Measurements from ENCODE around the gene LCP1.

Gene LCP1

DNA sequence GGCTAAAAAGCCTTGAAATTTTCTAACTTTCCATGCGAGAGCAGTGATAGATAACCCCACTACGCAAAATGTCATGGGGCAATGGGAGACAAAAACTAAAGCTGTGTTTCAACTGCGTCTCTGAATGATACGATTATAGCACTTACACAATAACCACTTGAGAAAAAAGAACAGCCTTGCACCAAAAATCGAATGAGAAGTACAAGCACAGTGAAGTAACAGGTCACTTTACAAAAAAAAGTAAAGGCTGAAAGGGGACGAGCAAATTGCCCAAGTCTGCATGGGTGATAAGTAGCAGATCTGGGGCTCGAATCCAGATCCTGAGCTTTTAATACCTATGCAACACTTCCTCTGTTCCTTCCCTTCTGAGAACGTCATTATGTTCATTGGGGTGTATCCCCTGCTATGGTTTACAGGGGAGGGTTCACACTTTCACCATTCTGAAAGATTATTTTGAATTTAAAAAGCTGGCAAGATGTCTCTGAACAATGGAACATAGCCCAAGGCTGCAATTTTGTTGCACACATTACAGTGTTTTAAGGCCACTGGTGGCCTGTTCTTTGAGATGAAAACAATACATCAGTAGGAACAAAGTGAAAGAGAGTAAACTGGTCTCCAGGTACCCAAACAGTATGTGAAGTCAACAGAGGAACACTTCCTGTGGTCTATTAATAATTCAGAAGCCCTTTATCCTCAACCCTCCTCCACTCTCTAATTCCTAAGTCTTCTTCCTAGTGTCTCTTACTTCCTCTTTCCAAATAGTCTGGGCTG lies 80.3 kb downstream of the LCP1 start:
- TF ChIP-seq, protein P1, sequence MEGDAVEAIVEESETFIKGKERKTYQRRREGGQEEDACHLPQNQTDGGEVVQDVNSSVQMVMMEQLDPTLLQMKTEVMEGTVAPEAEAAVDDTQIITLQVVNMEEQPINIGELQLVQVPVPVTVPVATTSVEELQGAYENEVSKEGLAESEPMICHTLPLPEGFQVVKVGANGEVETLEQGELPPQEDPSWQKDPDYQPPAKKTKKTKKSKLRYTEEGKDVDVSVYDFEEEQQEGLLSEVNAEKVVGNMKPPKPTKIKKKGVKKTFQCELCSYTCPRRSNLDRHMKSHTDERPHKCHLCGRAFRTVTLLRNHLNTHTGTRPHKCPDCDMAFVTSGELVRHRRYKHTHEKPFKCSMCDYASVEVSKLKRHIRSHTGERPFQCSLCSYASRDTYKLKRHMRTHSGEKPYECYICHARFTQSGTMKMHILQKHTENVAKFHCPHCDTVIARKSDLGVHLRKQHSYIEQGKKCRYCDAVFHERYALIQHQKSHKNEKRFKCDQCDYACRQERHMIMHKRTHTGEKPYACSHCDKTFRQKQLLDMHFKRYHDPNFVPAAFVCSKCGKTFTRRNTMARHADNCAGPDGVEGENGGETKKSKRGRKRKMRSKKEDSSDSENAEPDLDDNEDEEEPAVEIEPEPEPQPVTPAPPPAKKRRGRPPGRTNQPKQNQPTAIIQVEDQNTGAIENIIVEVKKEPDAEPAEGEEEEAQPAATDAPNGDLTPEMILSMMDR (IDR thresholded peaks at IDR 0.05): no peak

DNA sequence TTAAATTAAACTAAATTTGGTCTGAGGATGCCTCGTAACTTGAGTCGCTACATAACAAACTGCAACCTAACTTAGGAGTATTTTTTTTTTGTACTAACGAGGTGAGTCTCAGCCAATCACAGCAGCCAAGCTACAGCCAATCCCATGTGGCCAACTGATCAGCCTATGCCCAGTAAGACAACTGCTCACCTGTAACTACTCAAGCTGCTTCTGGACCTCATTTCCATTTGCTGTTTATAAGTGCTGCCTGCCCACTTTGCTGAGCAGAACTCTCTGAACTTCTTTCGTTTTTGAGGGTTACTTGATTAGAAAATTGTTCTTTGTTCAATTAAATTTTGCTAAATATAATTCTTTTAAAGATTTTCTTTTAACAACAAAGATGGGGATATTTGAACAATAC lies 81.0 kb downstream of the LCP1 start:
- TF ChIP-seq, protein P1 (IDR thresholded peaks at IDR 0.05): no peak

DNA sequence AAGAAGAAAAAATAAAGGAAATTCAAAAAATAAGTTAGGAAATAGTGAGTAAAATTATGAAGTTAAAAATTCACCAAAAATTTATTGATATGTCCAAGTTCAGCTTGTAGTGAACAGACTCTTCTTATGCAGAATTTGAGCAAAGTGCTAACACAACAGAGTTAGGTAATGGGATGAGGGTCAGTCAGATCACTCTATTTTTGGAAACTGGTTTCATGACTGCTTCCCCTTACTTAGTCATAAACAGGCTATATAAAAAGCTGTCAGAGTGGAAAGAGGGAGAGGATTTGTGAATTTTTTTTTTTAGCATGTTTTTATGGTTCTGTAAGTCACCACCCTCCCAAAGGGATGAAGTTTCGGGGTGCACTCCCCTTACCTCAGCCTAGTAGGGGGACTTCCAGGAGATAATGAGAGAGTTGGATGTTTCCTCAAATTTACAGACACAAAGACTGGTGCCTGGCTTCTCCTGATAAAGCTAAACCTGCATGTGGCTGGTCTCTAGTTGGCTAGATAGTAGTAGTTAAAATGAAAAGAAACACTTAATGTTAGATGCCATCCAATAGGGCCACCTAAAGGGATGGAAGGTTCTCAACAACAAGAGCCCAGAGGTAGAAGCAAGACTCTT lies 81.7 kb downstream of the LCP1 start:
- TF ChIP-seq, protein P1 (IDR thresholded peaks at IDR 0.05): no peak

DNA sequence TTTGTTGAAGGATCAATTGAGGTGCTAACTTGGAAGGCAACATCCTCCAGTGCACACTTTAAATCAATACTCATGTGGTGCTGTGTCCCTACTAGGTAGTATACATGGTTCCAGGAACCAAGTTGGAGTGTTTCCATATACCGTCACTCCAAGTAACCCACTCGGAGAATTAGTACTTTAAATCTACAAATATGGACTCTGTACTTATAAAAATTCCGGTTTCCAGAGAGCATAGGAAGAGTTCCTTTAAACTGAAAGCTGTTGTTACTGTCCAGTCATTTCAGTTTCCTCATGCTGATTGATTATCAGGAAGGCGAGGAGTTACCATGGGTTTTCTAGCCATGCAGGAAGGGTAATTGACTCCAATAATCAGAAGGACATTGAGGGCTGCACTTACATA lies 84.3 kb downstream of the LCP1 start:
- TF ChIP-seq, protein P1 (IDR thresholded peaks at IDR 0.05): no peak

DNA sequence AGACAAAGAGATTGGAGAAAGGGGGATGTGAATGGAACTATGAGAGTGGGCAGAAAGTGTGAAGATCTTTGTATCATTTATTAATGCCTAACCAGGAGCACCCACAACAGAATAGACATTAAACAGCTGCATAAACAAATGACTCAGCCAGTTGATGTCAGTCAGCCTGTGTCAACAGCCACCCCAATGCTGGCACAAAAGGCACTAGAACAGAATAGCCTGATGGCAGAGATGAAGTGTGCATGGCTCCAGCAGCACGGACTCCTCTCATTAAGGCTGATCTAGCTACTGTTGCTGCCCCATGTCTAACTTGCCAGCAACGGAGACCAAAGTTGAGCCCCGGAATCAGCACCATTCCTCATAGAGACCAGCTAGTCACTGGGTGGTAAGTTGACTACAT lies 85.0 kb downstream of the LCP1 start:
- TF ChIP-seq, protein P1 (IDR thresholded peaks at IDR 0.05): no peak

GRCh38 chr13:46094478-46094877 lies 87.5 kb downstream of the LCP1 start:
- TF ChIP-seq, protein P1 (IDR thresholded peaks at IDR 0.05): no peak

DNA sequence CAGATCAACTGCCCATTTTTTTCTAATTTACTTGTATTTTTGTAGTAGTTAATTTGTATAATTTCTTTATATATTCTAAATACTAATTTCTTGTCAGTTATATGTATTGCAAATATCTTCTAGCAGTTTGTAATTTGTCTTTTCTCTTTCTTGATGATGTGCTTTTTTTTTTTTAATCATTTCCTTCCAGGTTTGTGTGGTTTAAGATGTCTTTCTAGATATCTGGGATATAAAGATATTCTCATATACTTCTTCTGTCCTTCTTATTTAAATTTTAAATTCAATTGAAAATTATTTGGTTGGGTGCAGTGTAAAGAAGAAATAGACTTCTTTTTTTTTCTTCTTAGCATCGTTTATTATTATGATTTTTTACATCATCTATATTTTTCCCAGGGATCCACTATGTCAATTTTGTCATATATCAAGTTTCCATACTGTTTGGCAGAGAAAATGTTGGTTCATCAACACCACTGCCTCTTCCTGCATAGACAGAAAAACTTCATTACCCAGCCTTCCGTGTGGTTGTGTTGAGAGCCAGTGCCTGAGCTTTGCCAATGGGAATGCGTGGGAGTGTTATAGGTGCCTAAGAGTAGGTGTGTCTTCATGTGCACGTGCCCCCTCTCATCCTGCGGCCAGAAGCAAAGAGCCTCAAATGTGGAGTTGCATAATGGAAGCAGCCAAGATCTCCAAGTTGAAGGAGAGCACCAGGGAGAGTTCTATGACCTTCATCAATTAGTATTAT lies 93.0 kb downstream of the LCP1 start:
- TF ChIP-seq, protein P1 (IDR thresholded peaks at IDR 0.05): no peak

All from LNCAP (cell line).